Tibial artery (tissue), 4 donors: ENCODE data around the gene LRRC18.

ENCODE experiments used
- DNase-seq, 2 donors: peaks; one replicate each; pipeline ENCODE4 v3.0.0-alpha.2; 2019
- H3K27ac ChIP-seq, 2 donors: fragments of 200-600 bp; sonication (generic) in 1 of 2; 1 replicate in 1 of 2; 2 replicates in 1 of 2; pipeline ENCODE4 v1.5.1; 2018 to 2019; ENCODE audit warnings: mild to moderate bottlenecking in 1 of 2
- H3K27me3 ChIP-seq, 2 donors: fragments of 200-600 bp; sonication (generic) in 1 of 2; one replicate each; pipeline versions ENCODE4 v1.5.1 to v1.6.0; 2016 to 2019
- H3K36me3 ChIP-seq, 3 donors: fragments of 200-600 bp; sonication (generic) in 2 of 3; one replicate each; pipeline ENCODE4 v1.5.1; 2016 to 2019; ENCODE audit warnings: mild to moderate bottlenecking in 2 of 3
- H3K4me1 ChIP-seq, 4 donors: fragments of 200-600 bp; sonication (generic) in 2 of 4; 1 replicate in 3 of 4; 2 replicates in 1 of 4; pipeline ENCODE4 v1.5.1; 2016 to 2019
- H3K4me3 ChIP-seq, 2 donors: fragments of 200-600 bp; sonication (generic) in 1 of 2; 1 replicate in 1 of 2; 2 replicates in 1 of 2; pipeline ENCODE4 v1.5.1; 2018 to 2019; ENCODE audit warnings: mild to moderate bottlenecking in 2 of 2
- H3K9me3 ChIP-seq, 3 donors: fragments of 200-600 bp; sonication (generic) in 1 of 3; one replicate each; pipeline ENCODE4 v1.5.1; 2016 to 2019
- CTCF ChIP-seq, 2 experiments: fragments of 200-600 bp in 1 of 2; fragments of 450-650 bp in 1 of 2; IDR thresholded peaks; one replicate each; pipeline ENCODE4 v1.5.1; 2017 to 2019; ENCODE audit warnings: antibody characterized with exemption in 2 of 2, mild to moderate bottlenecking in 1 of 2, moderate library complexity in 1 of 2
- intact Hi-C: fragments of 100-400 bp; cut with DNase I; formaldehyde crosslinking; loops from one replicate; pipeline ENCODE4 v1.15.0; 2023; ENCODE audit warnings: low total_unique reads

Gene LRRC18

GRCh38 chr10:48900371-48900801 is 39.3 kb downstream of the LRRC18 start:
- no peak overlapping the region for H3K27ac ChIP-seq
- H3K4me3 ChIP-seq: no peak overlapping the region
- H3K27me3 ChIP-seq: no peaks in the 10 kb centered on the region
- no peaks in the 10 kb centered on the region for H3K4me1 ChIP-seq
- DNase-seq: no peak
- intact Hi-C loops: no loop called here
- no peaks in the 10 kb centered on the region for H3K36me3 ChIP-seq
- TF ChIP-seq CTCF (IDR thresholded peaks at IDR 0.05): no peak
- H3K9me3 ChIP-seq: no peaks in the 10 kb centered on the region

GRCh38 chr10:48899781-48900180 is 39.9 kb downstream of the LRRC18 start:
- Histone ChIP-seq H3K27me3 (no peaks in the 10 kb centered on the region), H3K4me3 (no peak overlapping the region), H3K9me3 (no peaks in the 10 kb centered on the region), H3K27ac (no peak overlapping the region), H3K36me3 (no peaks in the 10 kb centered on the region), H3K4me1 (no peaks in the 10 kb centered on the region)
- TF ChIP-seq CTCF (IDR thresholded peaks at IDR 0.05): no peak
- no peak for DNase-seq
- intact Hi-C loops: no loop called here

GRCh38 chr10:48898426-48898825 is 41.2 kb downstream of the LRRC18 start:
- intact Hi-C loops: no loop called here
- Histone ChIP-seq H3K4me1 (no peaks in the 10 kb centered on the region), H3K27me3 (no peaks in the 10 kb centered on the region), H3K9me3 (no peaks in the 10 kb centered on the region), H3K4me3 (no peak overlapping the region), H3K27ac (no peak overlapping the region), H3K36me3 (no peaks in the 10 kb centered on the region)
- DNase-seq: no peak
- TF ChIP-seq CTCF (IDR thresholded peaks at IDR 0.05): no peak

GRCh38 chr10:48897441-48897790 is 42.2 kb downstream of the LRRC18 start:
- no peaks in the 10 kb centered on the region for H3K9me3 ChIP-seq
- H3K36me3 ChIP-seq: no peaks in the 10 kb centered on the region
- TF ChIP-seq CTCF (IDR thresholded peaks at IDR 0.05): no peak
- H3K4me3 ChIP-seq: no peak overlapping the region
- DNase-seq: no peak
- intact Hi-C loops: no loop called here
- H3K27ac ChIP-seq: no peak overlapping the region
- no peaks in the 10 kb centered on the region for H3K27me3 ChIP-seq
- H3K4me1 ChIP-seq: no peaks in the 10 kb centered on the region

GRCh38 chr10:48896756-48897440 is 42.7 kb downstream of the LRRC18 start:
- Histone ChIP-seq H3K36me3 (no peaks in the 10 kb centered on the region), H3K27ac (no peak overlapping the region), H3K4me3 (no peak overlapping the region), H3K9me3 (no peaks in the 10 kb centered on the region), H3K4me1 (no peaks in the 10 kb centered on the region), H3K27me3 (no peaks in the 10 kb centered on the region)
- no peak for TF ChIP-seq CTCF (IDR thresholded peaks at IDR 0.05)
- no peak for DNase-seq
- intact Hi-C loops: no loop called here

- Histone ChIP-seq H3K27me3 (no peaks in the 10 kb centered on the region), H3K36me3 (no peaks in the 10 kb centered on the region), H3K27ac (no peak overlapping the region), H3K9me3 (no peaks in the 10 kb centered on the region), H3K4me1 (no peaks in the 10 kb centered on the region), H3K4me3 (no peak overlapping the region)
- intact Hi-C loops: no loop called here
- no peak for TF ChIP-seq CTCF (IDR thresholded peaks at IDR 0.05)
- no peak for DNase-seq
Observed at GRCh38 chr10:48895803-48896195, 43.8 kb downstream of the LRRC18 start.
